Ectodermal cell (in vitro differentiated cells): ENCODE measurements around the gene MYLK4. TPM values are rescaled to one million over a fixed set of nuclear protein-coding genes. Genes with fewer than 3 reads are reported as not detected.

Experiments used
- H3K27ac ChIP-seq: 2 replicates; pipeline ENCODE4 v1.7.0; 2013; ENCODE audit warnings: mild to moderate bottlenecking, low read depth, low read length; ENCODE audit not compliant: insufficient read depth, poor library complexity, severe bottlenecking
- H3K27me3 ChIP-seq: 2 replicates; pipeline ENCODE4 v1.7.0; 2013; ENCODE audit warnings: mild to moderate bottlenecking, low read length; ENCODE audit not compliant: insufficient read depth, control insufficient read depth, poor library complexity, severe bottlenecking
- H3K36me3 ChIP-seq: one replicate; pipeline ENCODE4 v1.7.0; 2013; ENCODE audit warnings: low read length; ENCODE audit not compliant: control insufficient read depth, insufficient read depth
- H3K4me1 ChIP-seq: one replicate; pipeline ENCODE4 v1.7.0; 2013; ENCODE audit warnings: low read length; ENCODE audit not compliant: control insufficient read depth, insufficient read depth
- H3K4me3 ChIP-seq: 2 replicates; pipeline ENCODE4 v1.7.0; 2013; ENCODE audit warnings: low read depth, low read length, control low read depth; ENCODE audit not compliant: insufficient read depth
- H3K9me3 ChIP-seq: 2 replicates; pipeline ENCODE4 v1.7.0; 2013; ENCODE audit warnings: mild to moderate bottlenecking, low read length, moderate library complexity; ENCODE audit not compliant: control insufficient read depth
- WGBS, 2 experiments: methylation state at CpG; one replicate each; pipeline ENCODE4 v1.1.7; 2013; ENCODE audit warnings: missing lambda C conversion rate in 2 of 2; 5-methylcytosine and 5-hydroxymethylcytosine counted together
- polyA plus RNA-seq, 4 experiments: library from polyadenylated mRNA; stranded (reverse); fragments of 50-300 nt; gene quantifications; one replicate each; pipeline ENCODE4 v1.2.3, GENCODE V29; 2013

Gene MYLK4
- polyA plus RNA-seq (2013, experiment 1 of 4): 0.50 TPM
- 0.48 TPM for polyA plus RNA-seq (2013, experiment 2 of 4)
- 0.21 TPM for polyA plus RNA-seq (2013, experiment 3 of 4)
- 0.20 TPM for polyA plus RNA-seq (2013, experiment 4 of 4)

DNA sequence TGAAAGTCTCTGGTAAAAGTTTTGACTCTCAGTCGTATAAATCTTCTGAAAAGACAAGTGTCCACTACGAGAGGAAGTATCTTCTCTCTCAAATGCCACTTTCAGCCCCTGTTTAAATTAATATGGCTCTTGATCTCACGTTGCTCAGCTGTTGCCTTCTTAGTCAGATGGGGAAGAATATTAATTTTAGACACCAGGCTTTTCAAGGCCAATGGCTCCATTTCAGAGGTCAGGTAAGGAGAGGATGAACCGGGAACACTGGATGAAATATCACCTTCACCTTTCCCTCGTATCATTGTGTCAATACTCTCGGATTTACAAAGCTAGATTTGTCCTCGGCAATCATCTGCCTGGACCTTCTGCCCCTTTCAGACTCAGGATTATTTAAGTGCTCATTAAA lies at the start of gene MYLK4:
Gene MYLK4, minus strand, starts transcription at position 91 of the 400 bp plus-strand sequence. CDS start 1,628 bp downstream, outside the sequence.
- Histone ChIP-seq H3K4me3 (no peak within 1 kb of the TSS), H3K27ac (no peak within 1 kb of the TSS), H3K4me1 (peaks cover 15% of the 10 kb centered on the region), H3K9me3 (no peaks in the 10 kb centered on the region), H3K27me3 (peaks cover 17% of the 10 kb centered on the region), H3K36me3 (no peaks in the 10 kb centered on the region)
- WGBS, 2 experiments: 95 to 96% methylated on average over 7 of the region's 7 CpGs

DNA sequence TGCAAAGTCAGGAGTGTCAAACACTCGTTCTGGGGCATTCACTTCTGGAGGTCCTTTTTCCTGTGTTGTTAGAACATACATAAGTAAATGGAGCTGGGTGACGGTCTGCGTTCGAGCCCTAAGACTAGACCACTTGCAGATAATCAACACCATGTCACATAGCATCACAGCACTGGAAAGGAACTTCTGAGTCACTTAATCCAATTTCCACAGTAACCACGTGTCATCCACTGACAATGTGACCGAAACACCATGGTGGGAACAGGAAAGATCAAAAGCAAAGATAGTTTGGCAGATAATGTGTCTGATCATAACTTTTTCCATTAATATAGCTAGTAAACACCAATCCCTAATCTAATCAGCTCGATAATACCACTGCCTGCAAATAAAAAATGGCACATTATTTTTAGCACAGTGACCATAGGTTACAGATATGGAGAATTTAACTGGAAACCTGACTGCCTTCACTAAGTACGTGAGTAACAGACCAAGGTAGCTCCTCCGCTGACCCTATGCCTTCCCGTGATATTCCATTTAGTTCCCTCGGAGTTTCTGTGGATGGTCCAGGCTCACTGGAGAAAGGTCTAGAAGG lies 49.3 kb upstream of the MYLK4 start:
- WGBS, 2 experiments: 93 to 95% methylated on average over 11 of the region's 11 CpGs
- Histone ChIP-seq H3K27me3 (no peaks in the 10 kb centered on the region), H3K27ac (no peak overlapping the region), H3K4me3 (no peak overlapping the region), H3K9me3 (no peaks in the 10 kb centered on the region), H3K4me1 (peaks cover 17% of the 10 kb centered on the region), H3K36me3 (no peaks in the 10 kb centered on the region)

DNA sequence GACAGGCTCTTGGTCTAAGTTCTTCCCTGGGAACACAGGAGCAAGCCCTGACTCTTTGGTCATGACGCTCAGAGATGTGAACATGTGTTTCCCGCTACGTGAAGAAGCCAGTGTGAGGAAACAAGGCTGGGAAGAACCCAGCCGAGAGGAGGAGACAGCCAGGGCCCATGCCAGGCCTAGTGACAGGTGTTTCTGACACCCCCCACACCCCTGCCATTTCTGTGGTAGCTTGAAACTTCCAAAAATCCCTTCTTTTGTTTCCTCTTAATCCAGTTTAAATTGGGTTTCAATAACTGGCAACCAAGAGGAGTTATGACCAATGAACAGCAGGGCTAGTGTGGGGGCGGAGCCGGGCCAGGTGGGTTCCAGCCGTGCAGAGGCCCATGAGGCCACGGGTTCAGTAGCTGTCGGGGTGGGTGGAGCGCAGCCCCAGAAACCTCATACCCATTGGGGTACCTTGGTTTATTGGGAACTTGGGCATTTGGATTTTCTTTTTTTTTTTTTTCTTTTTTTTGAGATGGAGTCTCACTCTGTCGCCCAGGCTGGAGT lies 47.9 kb upstream of the MYLK4 start:
- H3K27ac ChIP-seq: no peak overlapping the region
- H3K36me3 ChIP-seq: no peaks in the 10 kb centered on the region
- H3K4me3 ChIP-seq: no peak overlapping the region
- no peaks in the 10 kb centered on the region for H3K27me3 ChIP-seq
- H3K9me3 ChIP-seq: no peaks in the 10 kb centered on the region
- 81 to 84% methylated on average over 11 of the region's 11 CpGs for WGBS, 2 experiments
- H3K4me1 ChIP-seq: peaks cover 17% of the 10 kb centered on the region

GRCh38 chr6:2797564-2798031 lies 46.9 kb upstream of the MYLK4 start:
- H3K9me3 ChIP-seq: no peaks in the 10 kb centered on the region
- H3K4me1 ChIP-seq: peaks cover 17% of the 10 kb centered on the region
- no peaks in the 10 kb centered on the region for H3K36me3 ChIP-seq
- 78 to 84% methylated on average over 3 of the region's 3 CpGs for WGBS, 2 experiments
- no peak overlapping the region for H3K27ac ChIP-seq
- no peak overlapping the region for H3K4me3 ChIP-seq
- no peaks in the 10 kb centered on the region for H3K27me3 ChIP-seq

GRCh38 chr6:2796861-2797260 lies 46.1 kb upstream of the MYLK4 start:
- Histone ChIP-seq H3K36me3 (no peaks in the 10 kb centered on the region), H3K4me1 (peaks cover 17% of the 10 kb centered on the region), H3K4me3 (no peak overlapping the region), H3K27ac (no peak overlapping the region), H3K27me3 (no peaks in the 10 kb centered on the region), H3K9me3 (no peaks in the 10 kb centered on the region)
- WGBS, 2 experiments: 78 to 80% methylated on average over 6 of the region's 6 CpGs

- WGBS, 2 experiments: 89 to 92% methylated on average over 16 of the region's 16 CpGs
- Histone ChIP-seq H3K27ac (no peak overlapping the region), H3K4me3 (no peak overlapping the region), H3K9me3 (no peaks in the 10 kb centered on the region), H3K4me1 (peaks cover 17% of the 10 kb centered on the region), H3K27me3 (no peaks in the 10 kb centered on the region), H3K36me3 (no peaks in the 10 kb centered on the region)
Measured at GRCh38 chr6:2795956-2796355, 45.2 kb upstream of the MYLK4 start.

DNA sequence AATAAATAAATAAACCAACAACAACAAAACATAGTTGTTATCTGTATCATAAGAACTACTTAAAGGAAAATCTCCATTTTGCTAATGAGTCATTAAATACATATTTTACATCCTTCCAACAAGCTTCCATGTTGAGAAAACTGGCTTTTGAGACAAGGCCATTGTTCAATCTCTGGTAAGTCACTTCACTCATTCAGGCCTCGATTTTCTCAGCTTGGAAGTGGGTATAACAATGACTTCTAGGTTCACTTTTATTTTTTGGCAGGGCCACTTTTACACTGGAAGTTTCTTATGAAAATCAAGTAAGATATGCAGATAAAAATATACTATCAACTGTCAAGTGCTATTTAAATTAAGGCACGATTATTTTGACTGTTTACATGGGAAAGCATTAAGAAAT lies 44.4 kb upstream of the MYLK4 start:
- H3K27ac ChIP-seq: no peak overlapping the region
- no peak overlapping the region for H3K4me3 ChIP-seq
- no peaks in the 10 kb centered on the region for H3K27me3 ChIP-seq
- H3K4me1 ChIP-seq: peaks cover 17% of the 10 kb centered on the region
- WGBS, 2 experiments: 97 to 98% methylated on average over 2 of the region's 2 CpGs
- no peaks in the 10 kb centered on the region for H3K36me3 ChIP-seq
- H3K9me3 ChIP-seq: no peaks in the 10 kb centered on the region

GRCh38 chr6:2794171-2794730 lies 43.5 kb upstream of the MYLK4 start:
- Histone ChIP-seq H3K4me3 (no peak overlapping the region), H3K27me3 (no peaks in the 10 kb centered on the region), H3K36me3 (no peaks in the 10 kb centered on the region), H3K4me1 (peaks cover 17% of the 10 kb centered on the region), H3K27ac (no peak overlapping the region), H3K9me3 (no peaks in the 10 kb centered on the region)
- 94 to 96% methylated on average over 4 to 5 of the region's 5 CpGs for WGBS, 2 experiments

- Histone ChIP-seq H3K4me3 (no peak overlapping the region), H3K36me3 (no peaks in the 10 kb centered on the region), H3K27me3 (no peaks in the 10 kb centered on the region), H3K27ac (no peak overlapping the region), H3K9me3 (no peaks in the 10 kb centered on the region), H3K4me1 (peaks cover 17% of the 10 kb centered on the region)
- WGBS, 2 experiments: 80 to 82% methylated on average over 9 of the region's 9 CpGs
Measured at GRCh38 chr6:2793534-2794151, 42.9 kb upstream of the MYLK4 start.
